Tracheal epithelial cell (primary cell): Measurements from ENCODE around the gene FKRP. TPM values are rescaled to one million over a fixed set of nuclear protein-coding genes. Genes with fewer than 3 reads are reported as not detected.

Experiments
- total RNA-seq: library from RNA; depleted of rRNA; stranded (reverse); fragments of >200 nt; gene quantifications from 2 replicates; pipeline ENCODE4 v1.2.1, GENCODE V29; 2014

FKRP gene, protein sequence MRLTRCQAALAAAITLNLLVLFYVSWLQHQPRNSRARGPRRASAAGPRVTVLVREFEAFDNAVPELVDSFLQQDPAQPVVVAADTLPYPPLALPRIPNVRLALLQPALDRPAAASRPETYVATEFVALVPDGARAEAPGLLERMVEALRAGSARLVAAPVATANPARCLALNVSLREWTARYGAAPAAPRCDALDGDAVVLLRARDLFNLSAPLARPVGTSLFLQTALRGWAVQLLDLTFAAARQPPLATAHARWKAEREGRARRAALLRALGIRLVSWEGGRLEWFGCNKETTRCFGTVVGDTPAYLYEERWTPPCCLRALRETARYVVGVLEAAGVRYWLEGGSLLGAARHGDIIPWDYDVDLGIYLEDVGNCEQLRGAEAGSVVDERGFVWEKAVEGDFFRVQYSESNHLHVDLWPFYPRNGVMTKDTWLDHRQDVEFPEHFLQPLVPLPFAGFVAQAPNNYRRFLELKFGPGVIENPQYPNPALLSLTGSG
- 9.4 and 9.8 TPM in 2 replicates for total RNA-seq

DNA sequence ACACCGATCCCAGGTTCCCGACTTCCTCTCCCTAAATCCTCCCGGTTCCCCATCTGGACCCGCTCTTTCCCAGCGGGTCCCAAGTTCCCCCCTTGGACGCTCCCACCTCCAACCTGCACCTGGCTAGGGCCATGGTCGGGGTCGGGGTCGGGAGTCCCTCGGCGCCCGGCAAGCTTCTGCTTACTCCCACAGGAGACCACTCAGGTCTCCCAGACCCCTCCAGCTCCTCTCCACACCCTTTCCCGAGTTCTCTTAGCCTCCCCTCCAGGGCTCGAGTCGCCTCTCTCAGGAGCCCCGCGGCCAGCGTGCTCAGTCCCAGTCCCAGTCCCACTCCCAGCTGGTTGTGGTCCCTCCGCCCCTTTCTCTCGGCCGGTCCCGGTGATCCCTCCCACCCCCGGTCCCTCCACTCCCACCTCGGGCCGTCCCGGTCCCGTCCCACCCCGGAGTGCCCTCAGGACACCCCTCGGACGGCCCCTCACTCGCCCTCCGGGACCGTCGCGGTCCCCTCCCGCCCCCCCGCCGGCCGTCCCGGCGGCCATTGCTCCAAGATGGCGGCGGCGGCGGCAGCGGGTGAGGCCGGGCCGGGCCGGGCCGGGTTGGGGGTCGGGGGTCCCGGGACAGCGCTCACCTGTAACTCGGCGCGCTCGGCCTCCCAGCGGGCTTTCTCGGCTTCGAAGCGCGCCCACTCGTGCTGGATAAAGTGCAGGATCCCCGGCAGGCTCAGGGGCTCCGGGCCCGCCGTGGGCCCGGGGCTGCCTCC is at the start of gene FKRP:
TSS of gene FKRP (plus strand) at position 537 of the 760 bp plus-strand sequence. CDS start 9,394 bp downstream, outside the sequence.

DNA sequence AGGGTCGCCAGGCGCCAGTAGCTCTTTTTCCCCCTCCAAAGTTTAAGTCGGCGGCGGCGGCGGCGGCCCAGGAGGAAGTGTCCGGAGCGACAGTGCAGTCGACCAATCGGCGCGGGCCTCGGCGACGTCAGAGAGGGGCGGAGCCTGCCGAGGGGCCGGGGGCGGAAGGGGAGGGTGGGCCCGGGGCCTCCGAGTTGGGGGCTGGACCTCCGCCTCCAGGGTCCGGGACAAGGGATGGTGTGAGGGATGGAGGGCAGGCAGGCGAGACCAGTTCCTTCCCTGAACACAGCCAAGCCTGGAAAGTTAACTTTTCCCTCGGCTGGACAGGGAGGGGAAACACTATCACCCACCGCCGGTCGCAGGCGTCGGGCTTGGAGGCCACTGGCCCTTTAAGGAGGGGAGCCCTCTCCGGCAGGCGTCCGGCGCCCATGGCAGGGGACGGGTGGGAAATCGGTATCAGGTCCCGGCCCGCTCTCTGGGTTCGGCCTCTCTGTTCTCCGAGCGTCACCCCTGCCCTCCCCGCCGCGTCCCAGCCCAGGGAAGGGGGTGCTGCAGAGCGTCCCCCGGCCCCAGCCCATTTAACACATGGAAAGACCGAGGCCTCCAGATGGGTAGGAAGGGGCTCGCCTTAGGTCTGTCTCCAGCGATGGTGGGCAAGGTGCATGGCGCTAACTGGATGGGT is 28.7 kb upstream of the FKRP start, which contains the start of gene PRKD2:
TSS of gene PRKD2 (minus strand) at position 81 of the 682 bp plus-strand sequence. CDS start 744 bp downstream, outside the sequence.

DNA sequence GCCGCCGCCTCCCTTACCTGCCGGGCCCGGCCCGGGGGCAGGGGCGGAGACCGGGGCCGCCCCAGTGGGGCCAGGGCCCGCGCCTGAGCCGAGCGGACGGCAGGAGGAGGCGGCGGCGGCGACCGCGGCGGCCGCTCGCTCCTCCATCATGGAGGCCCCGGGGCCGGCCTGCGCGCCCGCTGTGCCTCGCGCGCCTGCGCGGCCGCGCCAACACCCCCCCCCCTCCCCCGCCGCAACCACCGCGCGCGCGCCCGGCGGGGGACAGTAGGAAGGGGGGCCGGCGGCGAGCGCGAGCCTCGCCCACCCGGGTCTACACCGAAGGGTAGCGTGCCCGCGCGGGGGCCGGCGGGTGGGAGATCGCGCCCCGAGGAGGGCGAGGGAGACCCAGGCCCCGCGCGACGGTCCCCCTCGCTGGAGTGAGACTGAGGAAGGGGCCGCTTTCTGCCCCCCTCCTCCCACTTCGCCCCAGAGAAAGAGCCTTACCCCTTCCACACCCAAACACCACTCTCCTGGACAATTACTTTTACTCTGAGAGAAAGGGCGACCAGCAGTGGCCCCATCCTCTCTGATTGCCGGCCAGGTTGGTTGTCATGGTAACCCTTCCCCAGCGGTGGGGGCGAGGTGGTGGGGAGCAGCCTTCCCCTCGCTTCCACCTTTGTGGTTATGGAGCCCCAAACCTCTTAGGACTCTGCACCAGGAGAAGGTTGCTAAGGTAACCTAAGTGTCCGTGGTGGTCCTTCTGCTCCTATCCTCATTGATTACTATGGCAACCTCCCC is 612 bp downstream of the FKRP start, which contains the start of gene STRN4:
TSS of gene STRN4 (minus strand) at position 170 of the 777 bp plus-strand sequence. CDS start at position 150, 20 bp downstream.

DNA sequence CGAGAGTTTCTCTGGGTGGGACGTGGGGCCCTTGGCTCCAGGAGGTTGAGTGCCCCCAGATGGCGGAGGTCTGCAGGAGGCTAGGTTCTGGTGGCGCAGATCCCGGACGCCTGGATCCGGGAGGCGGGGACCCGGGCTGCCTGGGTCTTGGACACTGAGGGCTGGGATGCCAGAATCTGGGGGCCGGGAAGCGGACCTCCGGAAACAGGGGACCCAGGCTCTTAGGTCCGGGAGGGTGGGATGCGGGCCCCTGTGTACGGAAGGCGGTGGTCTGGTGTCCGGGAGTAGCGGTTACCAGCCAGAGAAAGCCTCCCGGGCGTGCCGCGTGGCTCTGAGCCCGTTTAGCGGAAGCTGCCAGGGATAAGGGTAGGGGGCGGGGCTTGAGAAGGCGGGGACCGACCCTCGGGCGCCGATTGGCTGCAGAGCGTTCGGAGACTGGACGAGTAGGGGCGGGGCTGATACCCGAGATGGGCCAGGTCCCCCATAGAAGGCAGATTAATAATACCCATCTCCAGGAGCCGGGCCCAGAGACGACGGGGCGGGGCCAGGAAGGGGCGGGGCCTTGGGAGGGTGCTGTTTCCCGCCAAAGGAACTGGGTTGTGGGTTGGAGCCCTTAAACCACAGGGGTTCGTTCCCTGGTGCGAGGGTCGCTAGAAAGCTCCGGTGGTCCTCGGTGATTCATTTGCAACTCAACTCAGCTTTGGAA is 42.6 kb downstream of the FKRP start, which contains the start of gene SLC1A5:
TSS of gene SLC1A5 (minus strand) at position 333 of the 706 bp plus-strand sequence. CDS start 629 bp downstream, outside the sequence.

Other genes with a start within 250 kb of the FKRP start
- gene CALM3, start 144.7 kb upstream of the FKRP start, total RNA-seq: 47.7 and 84.1 TPM in 2 replicates
- gene PTGIR, start 121.0 kb upstream of the FKRP start, total RNA-seq: not detected in 2 replicates
- gene GNG8, start 109.9 kb upstream of the FKRP start, total RNA-seq: not detected in 2 replicates
- not detected in 2 replicates for gene DACT3, start 84.9 kb upstream of the FKRP start, total RNA-seq
- gene PRKD2, start 28.9 kb upstream of the FKRP start, total RNA-seq: 21.2 and 25.2 TPM in 2 replicates
- gene STRN4, start 393 bp downstream of the FKRP start, total RNA-seq: 65.6 and 71.3 TPM in 2 replicates
- 172 and 449 TPM in 2 replicates for gene SLC1A5, start 42.5 kb downstream of the FKRP start, total RNA-seq
- gene AP2S1, start 104.8 kb downstream of the FKRP start, total RNA-seq: 106 and 123 TPM in 2 replicates
- gene ARHGAP35, start 114.9 kb downstream of the FKRP start, total RNA-seq: 17.4 and 32.4 TPM in 2 replicates